K562 (cell line): Measurements from ENCODE around the gene TVP23A. TPM values are rescaled to one million over a fixed set of nuclear protein-coding genes. Genes with fewer than 3 reads are reported as not detected.
A peak's percentile ranks its signal among the peaks of the same experiment; 100 is the strongest.

Source experiments
- ATAC-seq: fragments of 200-7000 bp; cut with Tn5 transposase; 3 replicates; pipeline ENCODE4 v1.9.1; 2020; ENCODE audit warnings: moderate library complexity
- BruUV-seq: library from RNA; stranded (reverse); fragments of 400-500 nt; replicated peaks from 2 replicates; lab custom pipeline; 2021; lab: Mats Ljungman, UMichigan
- CTCF ChIA-PET: fragments of 300-600 bp; formaldehyde crosslinking; extraction: SDS; loops from one replicate; lab custom pipeline; 2021; ENCODE audit warnings: low intra/inter-chr PET ratio; lab: Yijun Ruan, JAX
- POLR2A ChIA-PET: fragments of 300-600, 350-650 bp; sonication (Branson Sonifier 250); formaldehyde crosslinking; extraction: SDS; loops from one replicate; lab custom pipeline; 2021; ENCODE audit warnings: antibody characterized with exemption, inconsistent platforms; lab: Yijun Ruan, JAX
- DNase-seq, 4 experiments: peaks; one replicate each; pipeline versions ENCODE4 v3.0.0 to v3.0.0-alpha.2; 2011 to 2018; ENCODE audit warnings: low spot score in 3 of 4, mixed read lengths in 3 of 4; ENCODE audit errors: extremely low read depth in 1 of 4
- FAIRE-seq: peaks from 2 replicates; lab custom pipeline; 2011; peaks lifted over from hg19 to GRCh38; lab: Jason Lieb, UNC
- H2AFZ ChIP-seq: 2 replicates; pipeline ENCODE4 v1.6.0; 2011; ENCODE audit warnings: low read depth, low read length, control low read depth, inconsistent platforms
- H3K27ac ChIP-seq: fragments of 200-600 bp; 3 replicates; pipeline ENCODE4 v1.8.0; 2011; ENCODE audit warnings: low read depth, mild to moderate bottlenecking, control low read depth, inconsistent platforms, low read length, moderate library complexity, mixed read lengths; ENCODE audit errors: extremely low read depth
- H3K27me3 ChIP-seq, 2 experiments: fragments of 300-600 bp in 1 of 2; 2 replicates in 1 of 2; 3 replicates in 1 of 2; pipeline versions ENCODE4 v1.6.0 to v1.8.0; 2011; ENCODE audit warnings: inconsistent platforms in 2 of 2, low read length in 2 of 2, mild to moderate bottlenecking in 1 of 2, mixed read lengths in 1 of 2, moderate library complexity in 1 of 2; ENCODE audit not compliant: control insufficient read depth in 2 of 2, insufficient read depth in 2 of 2
- H3K36me3 ChIP-seq: fragments of 300-600 bp; 3 replicates; pipeline ENCODE4 v1.8.0; 2011; ENCODE audit warnings: mild to moderate bottlenecking, low read length, inconsistent platforms; ENCODE audit not compliant: control insufficient read depth, insufficient read depth
- H3K4me1 ChIP-seq, 2 experiments: fragments of 200-600 bp in 1 of 2; replicated peaks in 1 of 2; 2 replicates in 1 of 2; 3 replicates in 1 of 2; pipeline versions ENCODE4 v1.5.1 to v1.8.0; 2011; ENCODE audit warnings: inconsistent platforms in 2 of 2, low read length in 2 of 2, mild to moderate bottlenecking in 1 of 2, mixed read lengths in 1 of 2, moderate library complexity in 1 of 2; ENCODE audit not compliant: control insufficient read depth in 2 of 2, insufficient read depth in 2 of 2
- H3K4me2 ChIP-seq: 2 replicates; pipeline ENCODE4 v1.6.1; 2011; ENCODE audit warnings: low read length, control low read depth, inconsistent platforms, mixed read lengths; ENCODE audit not compliant: insufficient read depth
- H3K4me3 ChIP-seq: fragments of 200-600 bp; sonication (generic), shearing (Covaris generic); 2 replicates; pipeline ENCODE4 v1.5.1; 2016; ENCODE audit warnings: control low read depth, inconsistent platforms
- H3K79me2 ChIP-seq: fragments of 200-600 bp; 3 replicates; pipeline ENCODE4 v1.8.0; 2011; ENCODE audit warnings: low read length, inconsistent platforms; ENCODE audit not compliant: control insufficient read depth, insufficient read depth
- H3K9ac ChIP-seq, 2 experiments: 2 replicates each; pipeline versions ENCODE4 v1.6.0 to v1.6.1; 2011; ENCODE audit warnings: low read depth in 2 of 2, low read length in 2 of 2, control low read depth in 1 of 2, inconsistent platforms in 1 of 2, mild to moderate bottlenecking in 1 of 2, mixed read lengths in 1 of 2; ENCODE audit not compliant: insufficient read depth in 1 of 2
- H3K9me1 ChIP-seq: one replicate; pipeline ENCODE4 v1.6.0; 2011; ENCODE audit warnings: inconsistent platforms, mild to moderate bottlenecking, low read length, moderate library complexity; ENCODE audit not compliant: control insufficient read depth, insufficient read depth
- H3K9me3 ChIP-seq: replicated peaks from 2 replicates; pipeline ENCODE4 v1.5.1; 2011; ENCODE audit warnings: low read depth, low read length, inconsistent platforms; ENCODE audit not compliant: control insufficient read depth, insufficient read depth
- H4K20me1 ChIP-seq: replicated peaks from 2 replicates; pipeline ENCODE4 v1.6.1; 2011; ENCODE audit warnings: low read length, inconsistent platforms, mixed read lengths; ENCODE audit not compliant: control insufficient read depth, insufficient read depth
- CREB5 ChIP-seq: fragments of 250-450 bp; sonication (Bioruptor Pico); IDR thresholded peaks from 2 replicates; pipeline ENCODE4 v1.5.0; 2020; ENCODE audit warnings: mild to moderate bottlenecking
- CSDE1 ChIP-seq, 2 experiments: fragments of 450-650 bp; IDR thresholded peaks; 2 replicates each; pipeline ENCODE4 v1.6.1; 2016; ENCODE audit warnings: mild to moderate bottlenecking in 1 of 2
- MITF ChIP-seq: IDR thresholded peaks from 2 replicates; pipeline ENCODE4 v1.6.1; 2014; ENCODE audit warnings: antibody characterized with exemption
- NKRF ChIP-seq: fragments of 450-650 bp; IDR thresholded peaks from 2 replicates; pipeline ENCODE4 v1.6.1; 2016; ENCODE audit warnings: borderline replicate concordance
- PTBP1 ChIP-seq: fragments of 200-400 bp; formaldehyde crosslinking; IDR thresholded peaks from 2 replicates; pipeline ENCODE4 v1.6.1; 2017; ENCODE audit warnings: low read depth, low read length
- RHOXF2B ChIP-seq: fragments of 250-450 bp; sonication (Bioruptor Pico); conservative IDR thresholded peaks from 2 replicates; pipeline ENCODE4 v1.5.1; 2021
- ZNF24 ChIP-seq: fragments of 450-650 bp; IDR thresholded peaks from 2 replicates; pipeline ENCODE4 v1.6.1; 2016
- WGBS: fragments of 100-300 bp; shearing (Covaris generic); methylation state at CpG from one replicate; pipeline ENCODE4 v1.1.6; 2016; ENCODE audit warnings: low coverage, mixed read lengths; ENCODE audit not compliant: insufficient coverage; ENCODE audit errors: missing lambda C conversion rate; 5-methylcytosine and 5-hydroxymethylcytosine counted together
- in situ Hi-C: fragments of 300-500 bp; cut with MboI; formaldehyde crosslinking; loops from 4 replicates; pipeline ENCODE4 v1.15.0; 2018; ENCODE audit warnings: inconsistent platforms, mixed read lengths
- intact Hi-C: fragments of 100-400 bp; cut with micrococcal nuclease; formaldehyde crosslinking; loops from 2 replicates; pipeline ENCODE4 v1.14.2; 2022
- polyA plus RNA-seq, 8 experiments: library from polyadenylated mRNA; depleted of rRNA in 4 of 8; stranded (reverse) in 5 of 8; unstranded in 3 of 8; fragments of >200 nt; fragmentation: Nextera tagmentation in 2 of 8; fragmentation: Illumina TruSeq in 1 of 8; extraction: Ambion mirVana in 2 of 8; extraction: Trizol in 1 of 8; gene quantifications; 2 replicates each; pipeline versions ENCODE4 v1.2.1 to v1.2.3, GENCODE V29; 2011 to 2014; ENCODE audit warnings: inconsistent platforms in 1 of 8, missing spikeins in 1 of 8
- total RNA-seq, 7 experiments: library from RNA; depleted of rRNA in 6 of 7; stranded (reverse); fragments of >200 nt in 6 of 7; fragmentation: Illumina TruSeq in 2 of 7; extraction: Trizol in 2 of 7; gene quantifications; 2 replicates each; pipeline versions ENCODE4 v1.2.1 to v1.2.3, GENCODE V29; 2011 to 2021; ENCODE audit warnings: low replicate concordance in 1 of 7

Gene TVP23A
- total and polyA plus RNA-seq, 9 of the 15 experiments (the other 6 are each of a cell fraction or from before 2014, with no cell fraction given) = 0.04 to 0.77 (median 0.10) TPM; not detected in 3

GRCh38 chr16:10834766-10835165, 16.2 kb upstream of the TVP23A start:
- H3K9me3 ChIP-seq = no peaks in the 10 kb centered on the region
- H3K9me1 ChIP-seq = no peaks in the 10 kb centered on the region
- in situ Hi-C loops = no loop called here
- CTCF ChIA-PET = no interaction called here
- 0% methylated on average over 1 of the region's 1 CpG for WGBS
- no peaks in the 10 kb centered on the region for H3K36me3 ChIP-seq
- intact Hi-C loops = no loop called here
- no peaks in the 10 kb centered on the region for H3K79me2 ChIP-seq
- no peak overlapping the region for H3K9ac ChIP-seq
- no peak for TF ChIP-seq CSDE1 (IDR thresholded peaks at IDR 0.05)
- no peak for TF ChIP-seq RHOXF2B (CRISPR knock-in tag)
- TF ChIP-seq ZNF24 = peak; percentile 64; the same call in 1 of the 2 replicates
- no peak for TF ChIP-seq MITF
- TF ChIP-seq PTBP1 = no peak
- no peak for TF ChIP-seq CREB5 (CRISPR knock-in tag)
- TF ChIP-seq NKRF = no peak
- no peak overlapping the region for H3K4me2 ChIP-seq
- ATAC-seq = no peak
- POLR2A ChIA-PET = interaction anchor here (1.0 kb wide), 1 partner anchor 72 kb away, joined by 3 read pairs; no protein-coding TSS in a partner anchor
- no peak overlapping the region for H3K4me3 ChIP-seq
- peaks cover 9 to 13% of the 10 kb centered on the region in 2 experiments; a peak in 3 of 5 replicates for H3K27me3 ChIP-seq
- H3K27ac ChIP-seq = no peak overlapping the region
- no peaks in the 10 kb centered on the region for H4K20me1 ChIP-seq
- H2AFZ ChIP-seq = no peak overlapping the region
- no peak for FAIRE-seq
- no peaks in the 10 kb centered on the region for H3K4me1 ChIP-seq
- DNase-seq = no peak
- no TSS peak for BruUV-seq
